ENCODE data around the gene TXNRD1.

Gene TXNRD1

GRCh38 chr12:104274811-104275210 is 59.2 kb downstream of the TXNRD1 start:
- ATAC-seq (ENCODE audit: low read depth): no peak
- DNase-seq (ENCODE audit: low spot score): no peak
- Histone ChIP-seq H3K4me1 (ENCODE audit: insufficient read depth, poor library complexity, severe bottlenecking) (peaks cover 5% of the 10 kb centered on the region), H3K4me3 (ENCODE audit: severe bottlenecking) (no peak overlapping the region), H3K36me3 (ENCODE audit: low read depth) (no peaks in the 10 kb centered on the region), H3K27ac (ENCODE audit: poor library complexity, severe bottlenecking) (no peak overlapping the region), H3K27me3 (ENCODE audit: insufficient read depth, poor library complexity, severe bottlenecking) (no peaks in the 10 kb centered on the region), H3K9me3 (ENCODE audit: severe bottlenecking) (no peaks in the 10 kb centered on the region)
- no peak for TF ChIP-seq CTCF (IDR thresholded peaks at IDR 0.05; ENCODE audit: poor library complexity, severe bottlenecking)

- DNase-seq (ENCODE audit: low spot score) (no peak), ATAC-seq (ENCODE audit: low read depth) (no peak)
- H3K27ac ChIP-seq (ENCODE audit: poor library complexity, severe bottlenecking): no peak overlapping the region
- no peak for TF ChIP-seq CTCF (IDR thresholded peaks at IDR 0.05; ENCODE audit: poor library complexity, severe bottlenecking)
- H3K36me3 ChIP-seq (ENCODE audit: low read depth): no peaks in the 10 kb centered on the region
- H3K4me1 ChIP-seq (ENCODE audit: insufficient read depth, poor library complexity, severe bottlenecking): peaks cover 13% of the 10 kb centered on the region
- H3K27me3 ChIP-seq (ENCODE audit: insufficient read depth, poor library complexity, severe bottlenecking): no peaks in the 10 kb centered on the region
- H3K9me3 ChIP-seq (ENCODE audit: severe bottlenecking): no peaks in the 10 kb centered on the region
- H3K4me3 ChIP-seq (ENCODE audit: severe bottlenecking): no peak overlapping the region
These were observed 60.1 kb downstream of the TXNRD1 start for GRCh38 chr12:104275689-104276088.

GRCh38 chr12:104276273-104277131 is 60.9 kb downstream of the TXNRD1 start:
- DNase-seq (ENCODE audit: low spot score): no peak
- H3K4me1 ChIP-seq (ENCODE audit: insufficient read depth, poor library complexity, severe bottlenecking): peaks cover 13% of the 10 kb centered on the region
- no peak for ATAC-seq (ENCODE audit: low read depth)

GRCh38 chr12:104279164-104279563 is 63.6 kb downstream of the TXNRD1 start:
- no peaks in the 10 kb centered on the region for H3K27me3 ChIP-seq (ENCODE audit: insufficient read depth, poor library complexity, severe bottlenecking)
- no peak overlapping the region for H3K27ac ChIP-seq (ENCODE audit: poor library complexity, severe bottlenecking)
- peaks cover 13% of the 10 kb centered on the region for H3K4me1 ChIP-seq (ENCODE audit: insufficient read depth, poor library complexity, severe bottlenecking)
- no peak overlapping the region for H3K4me3 ChIP-seq (ENCODE audit: severe bottlenecking)
- TF ChIP-seq CTCF (IDR thresholded peaks at IDR 0.05; ENCODE audit: poor library complexity, severe bottlenecking): no peak
- DNase-seq (ENCODE audit: low spot score): no peak
- no peaks in the 10 kb centered on the region for H3K9me3 ChIP-seq (ENCODE audit: severe bottlenecking)
- ATAC-seq (ENCODE audit: low read depth): no peak
- no peaks in the 10 kb centered on the region for H3K36me3 ChIP-seq (ENCODE audit: low read depth)

More at GRCh38 chr12:104276273-104277131, 60.9 kb downstream of the TXNRD1 start:
- Histone ChIP-seq H3K36me3 (ENCODE audit: low read depth) (no peaks in the 10 kb centered on the region), H3K9me3 (ENCODE audit: severe bottlenecking) (no peaks in the 10 kb centered on the region), H3K4me3 (ENCODE audit: severe bottlenecking) (no peak overlapping the region), H3K27ac (ENCODE audit: poor library complexity, severe bottlenecking) (peak overlapping the region; percentile 15), H3K27me3 (ENCODE audit: insufficient read depth, poor library complexity, severe bottlenecking) (no peaks in the 10 kb centered on the region)
- no peak for TF ChIP-seq CTCF (IDR thresholded peaks at IDR 0.05; ENCODE audit: poor library complexity, severe bottlenecking)

GRCh38 chr12:104280111-104280510 is 64.5 kb downstream of the TXNRD1 start:
- Histone ChIP-seq H3K9me3 (ENCODE audit: severe bottlenecking) (no peaks in the 10 kb centered on the region), H3K4me3 (ENCODE audit: severe bottlenecking) (no peak overlapping the region), H3K27ac (ENCODE audit: poor library complexity, severe bottlenecking) (peak overlapping the region; percentile 54), H3K27me3 (ENCODE audit: insufficient read depth, poor library complexity, severe bottlenecking) (no peaks in the 10 kb centered on the region), H3K36me3 (ENCODE audit: low read depth) (no peaks in the 10 kb centered on the region), H3K4me1 (ENCODE audit: insufficient read depth, poor library complexity, severe bottlenecking) (peaks cover 17% of the 10 kb centered on the region)
- ATAC-seq (ENCODE audit: low read depth): no peak
- TF ChIP-seq CTCF (IDR thresholded peaks at IDR 0.05; ENCODE audit: poor library complexity, severe bottlenecking): no peak
- DNase-seq (ENCODE audit: low spot score): no peak
